DOHH2 (cell line): ENCODE results near the gene TSC22D4.

Experiments used
- CTCF ChIP-seq: fragments of 200-600 bp; sonication (generic); IDR thresholded peaks from one replicate; pipeline ENCODE4 v1.5.1; 2014; ENCODE audit warnings: antibody characterized with exemption, mild to moderate bottlenecking, low read depth, low read length; ENCODE audit not compliant: poor library complexity, severe bottlenecking
- EZH2phosphoT487 ChIP-seq: fragments of 200-600 bp; sonication (generic); IDR thresholded peaks from 2 replicates; pipeline ENCODE4 v1.6.1; 2017; ENCODE audit warnings: borderline replicate concordance, mild to moderate bottlenecking, antibody characterized with exemption, low read length, moderate library complexity, mixed read lengths

- no peak for TF ChIP-seq CTCF
- TF ChIP-seq EZH2phosphoT487, result no peak
These were observed 9.5 kb upstream of the TSC22D4 start for GRCh38 chr7:100488333-100489095.
